ENCODE measurements around the gene CDH12.

- no peak for TF ChIP-seq POLR2A (IDR thresholded peaks at IDR 0.05)
- no peak for TF ChIP-seq CTCF (IDR thresholded peaks at IDR 0.05)
- no peak for TF ChIP-seq EP300 (IDR thresholded peaks at IDR 0.05)
- TF ChIP-seq POLR2AphosphoS5 (IDR thresholded peaks at IDR 0.05), result no peak
These were observed 34.4 kb upstream of the CDH12 start for GRCh38 chr5:22887566-22887965.

All from gastroesophageal sphincter (tissue), 3 donors.